GM23338 (cell line): ENCODE data around the gene RBL2. TPM values are rescaled to one million over a fixed set of nuclear protein-coding genes. Genes with fewer than 3 reads are reported as not detected.

Experiments
- ATAC-seq: fragments of 200-7000 bp; cut with Tn5 transposase; 3 replicates; pipeline ENCODE4 v1.9.1; 2020
- DNase-seq: peaks from one replicate; pipeline ENCODE4 v3.0.0-alpha.2; 2015; ENCODE audit warnings: low spot score
- H2AFZ ChIP-seq: fragments of 200-600 bp; sonication (generic); 2 replicates; pipeline ENCODE4 v1.8.0; 2016; ENCODE audit warnings: antibody characterized with exemption, mild to moderate bottlenecking, moderate library complexity
- H3F3A ChIP-seq: fragments of 200-600 bp; sonication (generic); replicated peaks from 2 replicates; pipeline ENCODE4 v1.8.0; 2017; ENCODE audit warnings: antibody characterized with exemption, mixed run types, low read depth
- H3K27ac ChIP-seq: fragments of 200-600 bp; sonication (generic); 2 replicates; pipeline ENCODE4 v1.6.1; 2016; ENCODE audit warnings: low read depth
- H3K27me3 ChIP-seq: fragments of 200-600 bp; sonication (generic); 2 replicates; pipeline ENCODE4 v1.8.0; 2016; ENCODE audit warnings: mild to moderate bottlenecking, mixed run types, moderate library complexity; ENCODE audit not compliant: insufficient read depth
- H3K36me3 ChIP-seq: fragments of 200-600 bp; sonication (generic); 2 replicates; pipeline ENCODE4 v1.8.0; 2016; ENCODE audit warnings: mild to moderate bottlenecking; ENCODE audit not compliant: insufficient read depth
- H3K4me1 ChIP-seq: fragments of 200-600 bp; sonication (generic); 2 replicates; pipeline ENCODE4 v1.8.0; 2016; ENCODE audit warnings: mild to moderate bottlenecking, moderate library complexity; ENCODE audit not compliant: insufficient read depth
- H3K4me2 ChIP-seq: fragments of 200-600 bp; sonication (generic); 2 replicates; pipeline ENCODE4 v1.7.1; 2017; ENCODE audit warnings: mixed run types
- H3K4me3 ChIP-seq: fragments of 200-600 bp; sonication (generic); 2 replicates; pipeline ENCODE4 v1.6.1; 2016; ENCODE audit warnings: mixed run types
- H3K79me2 ChIP-seq: fragments of 200-600 bp; sonication (generic); replicated peaks from 2 replicates; pipeline ENCODE4 v1.8.0; 2017; ENCODE audit warnings: mild to moderate bottlenecking; ENCODE audit not compliant: insufficient read depth
- H3K9me2 ChIP-seq: fragments of 200-600 bp; sonication (generic); 2 replicates; pipeline ENCODE4 v1.8.0; 2017; ENCODE audit not compliant: insufficient read depth
- H4K20me1 ChIP-seq: fragments of 200-600 bp; sonication (generic); replicated peaks from 2 replicates; pipeline ENCODE4 v1.8.0; 2017; ENCODE audit warnings: mild to moderate bottlenecking; ENCODE audit not compliant: insufficient read depth
- H3K27ac Mint-ChIP-seq: 2 replicates; pipeline ENCODE4 v1.8.0; 2020; ENCODE audit warnings: inconsistent platforms, mild to moderate bottlenecking, moderate library complexity, mixed read lengths
- H3K27me3 Mint-ChIP-seq: 3 replicates; pipeline ENCODE4 v1.8.0; 2022; ENCODE audit warnings: low read depth, mild to moderate bottlenecking, moderate library complexity, mixed read lengths, inconsistent platforms; ENCODE audit not compliant: insufficient read depth, poor library complexity
- H3K36me3 Mint-ChIP-seq: 3 replicates; pipeline ENCODE4 v1.8.0; 2021; ENCODE audit warnings: low read depth, mild to moderate bottlenecking, inconsistent platforms, moderate library complexity, mixed read lengths
- H3K4me1 Mint-ChIP-seq: 3 replicates; pipeline ENCODE4 v1.8.0; 2020; ENCODE audit warnings: mild to moderate bottlenecking, inconsistent platforms, mixed read lengths
- H3K4me3 Mint-ChIP-seq: 3 replicates; pipeline ENCODE4 v1.8.0; 2021; ENCODE audit warnings: moderate library complexity, mild to moderate bottlenecking, inconsistent platforms, mixed read lengths
- H3K9me3 Mint-ChIP-seq: 3 replicates; pipeline ENCODE4 v1.8.0; 2020; ENCODE audit warnings: moderate library complexity, mild to moderate bottlenecking, inconsistent platforms, mixed read lengths
- CREB1 ChIP-seq: fragments of 250-450 bp; sonication (Bioruptor Pico); IDR thresholded peaks from 2 replicates; pipeline ENCODE4 v1.5.0; 2020; ENCODE audit warnings: low read depth, mild to moderate bottlenecking, moderate library complexity
- CTCF ChIP-seq, 2 experiments: fragments of 200-600 bp in 1 of 2; sonication (generic) in 1 of 2; conservative IDR thresholded peaks; 2 replicates each; pipeline versions ENCODE4 v1.5.1 to v1.6.1; 2016 to 2017; ENCODE audit warnings: antibody characterized with exemption in 2 of 2, low read depth in 2 of 2, mild to moderate bottlenecking in 2 of 2, moderate library complexity in 1 of 2
- ETS1 ChIP-seq: IDR thresholded peaks from 2 replicates; pipeline ENCODE4 v1.6.1; 2016; ENCODE audit warnings: antibody characterized with exemption
- EZH2 ChIP-seq: fragments of 200-600 bp; sonication (generic); IDR thresholded peaks from one replicate; pipeline ENCODE4 v1.8.0; 2017; ENCODE audit warnings: antibody characterized with exemption, mild to moderate bottlenecking, low read depth; ENCODE audit not compliant: unreplicated experiment
- EZH2phosphoT487 ChIP-seq: fragments of 200-600 bp; sonication (generic); IDR thresholded peaks from one replicate; pipeline ENCODE4 v1.8.1; 2018; ENCODE audit warnings: antibody characterized with exemption; ENCODE audit not compliant: unreplicated experiment
- JUNB ChIP-seq: IDR thresholded peaks from one replicate; pipeline ENCODE4 v1.6.1; 2016; ENCODE audit warnings: antibody characterized with exemption; ENCODE audit not compliant: unreplicated experiment
- NANOG ChIP-seq: IDR thresholded peaks from 2 replicates; pipeline ENCODE4 v1.6.1; 2016; ENCODE audit warnings: antibody characterized with exemption, borderline replicate concordance
- POLR2AphosphoS5 ChIP-seq: IDR thresholded peaks from 2 replicates; pipeline ENCODE4 v1.6.1; 2016; ENCODE audit warnings: antibody characterized with exemption, low read depth
- REST ChIP-seq: IDR thresholded peaks from one replicate; pipeline ENCODE4 v1.6.1; 2018; ENCODE audit warnings: antibody characterized with exemption; ENCODE audit not compliant: unreplicated experiment
- STAT1 ChIP-seq: IDR thresholded peaks from one replicate; pipeline ENCODE4 v1.6.1; 2016; ENCODE audit warnings: antibody characterized with exemption; ENCODE audit not compliant: unreplicated experiment
- ZNF114 ChIP-seq: fragments of 250-450 bp; sonication (Bioruptor Pico); IDR thresholded peaks from 2 replicates; pipeline ENCODE4 v1.5.0; 2020; ENCODE audit warnings: mild to moderate bottlenecking, moderate library complexity
- ZNF331 ChIP-seq: fragments of 250-450 bp; sonication (Bioruptor Pico); IDR thresholded peaks from 2 replicates; pipeline ENCODE4 v1.5.0; 2020; ENCODE audit warnings: low read depth, mild to moderate bottlenecking, moderate library complexity
- ZNF462 ChIP-seq: fragments of 250-450 bp; sonication (Bioruptor Pico); IDR thresholded peaks from 2 replicates; pipeline ENCODE4 v1.5.0; 2020; ENCODE audit warnings: mild to moderate bottlenecking, moderate library complexity
- polyA plus RNA-seq: library from polyadenylated mRNA; unstranded; fragments of >200 nt; fragmentation: Nextera tagmentation; extraction: Ambion mirVana; gene quantifications from 2 replicates; pipeline ENCODE4 v1.2.1, GENCODE V29; 2016
- total RNA-seq: library from RNA; depleted of rRNA; stranded (reverse); fragments of >200 nt; shearing (Covaris generic); gene quantifications from 2 replicates; pipeline ENCODE4 v1.2.3, GENCODE V29; 2014

The RBL2 gene
- total and polyA plus RNA-seq, 2 experiments from 2014 or later: 15.4 to 43.3 TPM

DNA sequence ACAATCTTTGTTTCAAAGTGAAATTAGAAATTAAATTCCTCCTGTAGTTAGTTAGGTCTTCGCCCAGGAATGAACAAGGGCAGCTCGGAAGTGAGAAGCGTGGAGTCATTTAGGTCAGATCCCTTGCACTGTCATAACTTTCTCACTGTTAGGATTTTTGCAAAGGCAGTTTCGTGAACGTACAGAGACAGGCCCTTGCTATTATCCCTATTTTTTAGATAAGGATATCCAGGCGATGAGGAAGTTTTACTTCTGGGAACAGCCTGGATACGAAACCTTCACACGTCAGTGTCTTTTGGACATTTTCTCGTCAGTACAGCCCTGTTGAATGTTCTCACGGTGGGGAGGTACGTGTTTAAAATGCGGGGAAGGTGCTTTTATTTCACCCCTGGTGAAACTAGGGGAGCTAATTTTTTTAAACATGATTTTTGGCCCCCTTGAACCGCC, 318 bp upstream of the RBL2 start:
- no peak for TF ChIP-seq CREB1 (CRISPR knock-in tag)
- TF ChIP-seq STAT1: no peak
- TF ChIP-seq ZNF114 (CRISPR knock-in tag): no peak
- no peak for TF ChIP-seq EZH2phosphoT487
- no peak for TF ChIP-seq POLR2AphosphoS5
- no peak for TF ChIP-seq REST
- no peak for TF ChIP-seq NANOG
- TF ChIP-seq EZH2: no peak
- TF ChIP-seq JUNB: no peak
- TF ChIP-seq ZNF331 (CRISPR knock-in tag): no peak
- TF ChIP-seq ZNF462 (CRISPR knock-in tag): no peak
- no peak for TF ChIP-seq ETS1
- no peak for TF ChIP-seq CTCF (conservative IDR thresholded peaks at IDR 0.05; ENCODE audit: low read depth in 2 of 2)
- peak overlapping the region; percentile 92 for H3K4me3 ChIP-seq
- peaks cover 11% of the 10 kb centered on the region for H3K4me1 ChIP-seq
- DNase-seq (no peak), ATAC-seq (no peak)
- H3K9me2 ChIP-seq: no peaks in the 10 kb centered on the region
- no peaks in the 10 kb centered on the region for H3K36me3 ChIP-seq
- Mint-ChIP-seq H3K9me3 (peaks cover 13% of the 10 kb centered on the region), H3K4me1 (peaks cover 15% of the 10 kb centered on the region), H3K27me3 (peaks cover 5% of the 10 kb centered on the region), H3K27ac (peak overlapping the region; percentile 84), H3K36me3 (peaks cover 4% of the 10 kb centered on the region; the same call in 2 of the 3 replicates), H3K4me3 (peak overlapping the region; percentile 75)
- peak overlapping the region; percentile 91 for H3K4me2 ChIP-seq
- peak overlapping the region; percentile 59; the same call in 1 of the 2 replicates for H3K27ac ChIP-seq
- peaks cover 11% of the 10 kb centered on the region for H4K20me1 ChIP-seq
- H2AFZ ChIP-seq: peak overlapping the region; percentile 100
- H3K27me3 ChIP-seq: no peaks in the 10 kb centered on the region
- H3F3A ChIP-seq: no peaks in the 10 kb centered on the region
- peaks cover 35% of the 10 kb centered on the region for H3K79me2 ChIP-seq
